Breast epithelium (tissue), 3 donors: ENCODE results near the gene FAM131C.

Experiments
- CTCF ChIP-seq, 3 donors: fragments of 450-650 bp; IDR thresholded peaks; one replicate each; pipeline ENCODE4 v1.5.1; 2016 to 2017; ENCODE audit warnings: antibody characterized with exemption in 3 of 3, mild to moderate bottlenecking in 3 of 3, moderate library complexity in 3 of 3
- POLR2AphosphoS5 ChIP-seq, 3 donors: sonication (generic); formaldehyde crosslinking; IDR thresholded peaks; one replicate each; pipeline ENCODE4 v1.6.1; 2017; ENCODE audit warnings: antibody characterized with exemption in 3 of 3

- no peak for TF ChIP-seq POLR2AphosphoS5 (IDR thresholded peaks at IDR 0.05)
- TF ChIP-seq CTCF (IDR thresholded peaks at IDR 0.05): no peak
These were observed 60.7 kb downstream of the FAM131C start for GRCh38 chr1:16012590-16013219.
